8988T (cell line): ENCODE results near the gene ZNF43.
"Not testable (repeated sequence)": the region's sequence is repeated elsewhere in the genome, so short reads cannot be mapped to it uniquely, and the experiment has no call there.

Experiments used
- DNase-seq: peaks from one replicate; pipeline ENCODE4 v3.0.0; 2011

The ZNF43 gene

DNA sequence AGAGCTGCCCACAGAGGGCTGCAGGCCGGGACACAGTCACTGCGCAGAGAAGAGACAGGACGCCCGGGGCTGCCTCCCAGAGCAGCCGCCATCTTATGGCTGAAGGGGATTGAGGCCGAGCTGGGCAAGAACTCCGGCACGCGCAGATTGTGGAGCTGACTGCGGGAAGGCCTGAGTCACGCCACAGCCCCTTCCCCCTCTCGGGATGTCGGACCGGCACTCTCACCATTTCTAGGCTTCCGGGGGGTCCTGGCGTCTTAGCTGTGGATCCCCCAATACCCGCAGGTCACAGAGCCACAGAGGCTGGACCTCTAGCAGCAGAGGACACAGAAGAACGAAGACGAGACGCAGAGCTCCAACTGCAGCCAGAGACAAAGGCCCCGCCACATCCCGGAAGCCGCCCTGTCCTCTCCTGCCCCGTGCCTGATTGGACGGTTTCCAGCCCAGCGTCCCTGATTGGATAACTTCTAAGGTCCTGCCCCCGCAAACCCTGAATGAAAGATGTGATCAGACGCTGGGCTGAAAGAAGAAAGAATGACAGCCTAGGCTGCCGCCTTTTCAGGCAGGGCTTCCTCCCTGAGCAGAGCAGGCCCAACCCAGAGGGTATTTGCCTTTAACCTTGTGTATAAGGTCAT, at the start of gene ZNF43:
ZNF43 (minus strand) TSS at position 373 of the 635 bp plus-strand sequence; CDS start at position 229, 144 bp downstream.
- DNase-seq, result no peak

DNA sequence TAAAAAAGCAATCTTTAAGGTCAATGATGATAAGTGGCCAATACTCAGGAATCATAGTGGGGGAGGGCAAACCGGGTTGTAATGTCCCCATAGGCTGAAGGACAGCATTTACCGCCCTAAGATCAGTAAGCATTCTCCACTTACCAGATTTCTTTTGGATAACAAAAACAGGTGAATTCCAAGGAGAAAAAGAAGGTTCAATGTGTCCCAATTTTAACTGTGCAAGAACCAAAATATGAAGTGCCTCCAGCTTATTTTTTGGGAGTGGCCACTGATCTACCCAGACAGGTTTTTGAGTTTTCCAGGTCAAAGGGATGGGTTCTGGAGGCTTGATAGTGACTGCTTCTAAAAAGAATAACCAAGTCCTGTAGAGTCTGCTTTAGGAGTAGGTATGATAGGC, 49.5 kb upstream of the ZNF43 start:
- not testable (repeated sequence) for DNase-seq

DNA sequence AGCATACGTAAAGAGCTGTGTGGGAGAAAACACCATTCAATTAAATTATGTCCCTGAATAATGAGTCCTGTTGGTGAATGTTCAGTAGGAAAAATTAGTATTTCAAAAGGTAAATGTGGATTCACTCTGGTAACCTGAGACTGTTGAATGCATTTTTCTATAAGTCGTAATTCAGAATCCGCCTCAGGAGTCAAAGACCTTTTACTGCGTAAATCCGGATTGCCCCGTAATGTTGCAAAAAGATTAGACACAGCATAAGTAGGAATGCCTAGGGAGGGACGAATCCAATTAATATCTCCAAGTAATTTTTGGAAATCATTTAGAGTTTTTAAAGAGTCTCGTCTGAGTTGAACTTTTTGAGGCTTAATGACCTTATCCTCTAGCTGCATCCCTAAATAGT, 48.8 kb upstream of the ZNF43 start:
- not testable (repeated sequence) for DNase-seq

DNA sequence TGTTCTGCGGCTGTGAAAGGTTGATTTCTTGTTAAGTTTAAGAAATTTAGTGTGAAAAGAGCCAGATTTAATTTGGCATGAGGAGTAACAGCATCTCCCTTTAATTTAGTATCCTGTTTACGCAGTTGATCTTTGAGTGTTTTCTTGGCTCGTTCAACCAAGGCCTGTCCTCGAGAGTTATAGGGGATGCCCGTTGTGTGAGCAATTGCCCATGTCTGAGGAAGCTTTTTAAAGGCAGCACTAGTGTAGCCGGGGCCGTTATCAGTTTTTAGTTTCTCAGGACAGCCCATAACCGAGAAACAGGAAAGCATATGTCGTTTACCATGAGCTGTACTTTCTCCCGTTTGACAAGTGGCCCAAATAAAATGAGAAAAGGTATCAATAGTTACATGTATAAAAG, 47.5 kb upstream of the ZNF43 start:
- DNase-seq, result no peak

DNA sequence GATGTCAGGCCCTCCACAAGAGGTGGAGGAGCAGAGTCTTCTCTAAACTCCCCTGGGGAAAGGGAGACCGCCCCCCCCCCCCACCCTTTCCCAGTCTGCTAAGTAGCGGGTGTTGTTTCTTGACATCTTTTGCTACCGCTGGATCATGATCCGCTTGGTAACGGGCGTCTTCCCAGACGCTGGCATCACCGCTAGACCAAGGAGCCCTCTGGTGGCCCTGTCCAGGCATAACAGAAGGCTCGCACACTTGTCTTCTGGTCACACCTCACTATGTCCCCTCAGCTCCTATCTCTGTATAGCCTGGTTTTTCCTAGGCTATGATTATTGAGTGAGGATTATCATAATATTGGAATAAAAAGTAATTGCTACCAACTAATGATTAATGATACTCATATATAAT, 44.8 kb upstream of the ZNF43 start:
- DNase-seq, result not testable (repeated sequence)

DNA sequence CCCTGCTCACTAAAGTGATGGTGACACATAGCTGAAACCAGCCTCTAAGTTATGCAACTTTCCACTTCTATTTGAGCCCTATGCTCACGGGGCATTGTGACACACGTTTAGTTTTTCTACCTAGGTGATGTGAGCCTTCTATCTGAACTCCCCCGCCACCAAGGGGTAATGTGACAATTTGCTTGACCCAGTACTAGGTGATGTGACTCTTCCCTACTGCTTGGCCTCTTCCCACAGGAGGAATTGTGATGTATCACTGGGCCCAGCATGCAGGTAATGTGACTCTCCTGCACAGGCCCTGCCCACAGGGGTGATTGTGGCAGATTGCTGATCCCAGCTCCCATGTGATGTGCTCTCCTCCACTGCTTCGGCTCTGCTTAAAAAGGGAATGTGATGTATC, 42.7 kb upstream of the ZNF43 start:
- DNase-seq, result no peak

DNA sequence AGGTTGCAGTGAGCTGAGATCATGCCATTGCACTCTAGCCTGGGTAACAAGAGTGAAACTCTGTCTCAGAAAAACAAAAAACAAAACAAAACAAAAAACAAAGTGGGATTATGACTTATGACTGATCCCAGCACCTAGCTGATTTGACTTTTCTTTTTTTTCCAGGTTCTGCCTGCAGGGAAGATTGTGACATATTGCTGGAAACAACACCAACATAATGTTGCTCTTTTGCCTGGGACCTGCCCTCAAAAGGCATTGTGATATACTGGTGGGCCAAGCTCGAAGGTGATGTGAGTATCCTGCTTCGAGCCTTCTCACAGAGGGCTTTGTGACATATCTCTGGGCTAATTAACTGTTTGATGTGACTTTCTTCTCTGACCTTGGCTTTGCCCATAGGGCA, 42.0 kb upstream of the ZNF43 start:
- DNase-seq, result no peak

DNA sequence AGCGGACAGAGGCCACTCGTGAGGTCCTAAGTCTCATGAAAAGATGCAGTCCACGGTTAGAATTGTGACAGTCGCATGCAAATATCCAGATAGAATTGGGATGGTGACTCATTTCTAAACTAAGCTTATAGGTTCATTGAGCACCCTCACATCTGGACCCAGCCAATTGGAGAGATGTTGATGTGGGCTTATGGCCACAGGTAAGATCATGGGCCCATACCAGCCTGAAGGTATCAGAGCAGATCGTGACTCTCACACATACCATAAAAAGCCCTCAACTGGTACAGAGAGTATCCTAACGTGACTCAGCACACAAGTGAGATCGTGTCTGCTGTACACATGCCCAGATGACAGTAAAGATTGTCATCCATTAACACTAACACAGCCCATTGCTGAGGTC, 40.6 kb upstream of the ZNF43 start:
- DNase-seq, result not testable (repeated sequence)

DNA sequence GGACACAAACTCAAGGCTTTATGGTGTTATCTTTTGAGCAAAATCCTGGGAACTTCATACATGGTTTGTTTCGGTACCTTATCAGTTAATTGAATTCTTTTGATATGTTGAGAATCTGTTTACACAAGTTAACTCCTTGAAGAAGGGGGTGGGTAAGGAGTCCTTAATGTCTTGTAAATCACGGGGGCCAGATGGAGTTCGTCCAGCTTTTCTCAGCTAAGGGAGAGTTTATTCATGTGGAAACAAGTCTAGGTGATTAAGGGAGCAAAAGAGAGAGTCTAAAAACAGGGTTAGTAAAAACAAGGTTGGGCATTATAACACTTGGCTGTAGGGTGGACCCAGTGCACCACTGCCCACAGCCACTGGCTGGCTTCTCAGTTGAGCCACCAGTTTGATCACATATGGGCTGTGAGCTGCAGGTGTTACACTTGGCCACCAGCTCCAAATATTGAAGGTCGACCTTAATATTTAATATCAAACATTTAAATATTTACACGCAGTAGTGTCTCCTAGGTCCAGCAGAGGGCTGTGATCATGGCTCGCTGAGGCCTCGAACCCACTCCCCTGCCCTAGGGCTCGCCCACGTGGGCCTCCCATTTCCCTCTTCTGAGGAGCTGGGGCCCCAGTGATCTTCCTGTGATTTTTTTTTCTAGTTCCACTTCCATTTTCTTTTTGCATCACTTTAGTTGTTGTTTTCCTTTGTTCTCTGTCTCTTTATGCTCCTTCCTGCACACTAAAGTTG, 21.0 kb upstream of the ZNF43 start:
- DNase-seq, result no peak

DNA sequence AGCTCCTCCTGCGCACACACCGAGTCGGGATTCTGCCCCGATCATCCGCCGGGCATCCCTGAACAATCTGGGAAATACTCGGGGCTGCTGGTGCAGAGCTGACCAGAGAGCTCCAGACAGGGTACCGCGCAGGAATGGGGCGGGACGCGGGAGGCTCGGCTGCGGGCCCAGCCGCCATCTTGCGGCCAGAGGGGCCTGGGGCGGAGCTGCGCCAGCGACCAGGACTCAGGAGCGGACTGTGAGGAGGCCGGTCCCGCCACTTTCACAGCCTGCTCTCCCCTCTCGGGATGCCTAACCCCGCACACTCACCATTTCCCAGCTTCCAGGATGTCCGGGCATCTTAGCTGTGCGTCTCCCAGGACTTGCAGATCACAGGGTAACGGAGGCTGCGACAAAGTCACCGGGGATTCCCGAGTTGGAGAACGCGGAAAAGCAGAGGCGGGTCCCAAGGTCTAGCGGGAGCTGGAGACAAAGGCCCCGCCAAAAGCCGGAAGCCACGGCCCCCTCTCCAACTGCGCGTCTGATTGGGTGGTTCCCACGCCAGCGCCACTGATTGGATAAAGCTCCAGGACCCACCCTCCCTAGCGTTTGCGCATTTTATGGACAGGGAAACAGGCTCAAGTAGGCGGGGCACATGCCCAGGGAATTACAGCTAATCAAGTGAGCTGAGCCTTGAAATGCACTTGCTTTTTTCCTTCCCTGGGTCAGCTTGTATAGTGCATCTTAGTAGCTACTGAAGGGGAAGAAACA, 15.8 kb upstream of the ZNF43 start:
- DNase-seq, result peak; percentile 74

DNA sequence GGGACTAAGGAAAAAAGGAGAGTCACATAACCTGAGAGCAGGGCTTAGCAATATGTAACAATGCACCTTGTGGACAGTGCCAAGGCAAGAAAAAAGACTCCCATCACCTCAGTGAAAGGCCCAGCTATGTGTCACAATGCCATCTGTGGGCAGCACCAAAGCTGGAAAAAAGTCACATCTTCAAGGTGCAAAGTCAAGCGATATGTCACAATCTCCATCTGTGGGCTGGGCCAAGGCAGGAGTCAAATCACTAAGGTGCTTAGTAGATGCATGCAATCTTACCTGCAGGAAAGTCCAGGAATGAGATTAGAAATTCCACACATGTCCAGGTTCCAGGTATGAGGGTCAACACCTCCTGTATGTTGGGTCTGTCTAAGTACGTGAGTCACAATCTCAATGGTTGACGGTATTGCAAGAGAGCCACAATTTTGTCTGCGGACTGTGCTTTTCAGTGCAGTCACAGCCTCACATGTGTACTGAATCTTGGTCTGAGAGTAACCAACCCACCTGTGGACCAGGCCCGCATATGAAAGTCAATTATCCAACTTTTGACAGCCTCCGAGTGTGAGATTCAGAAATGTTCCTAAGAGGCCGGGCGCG, 14.8 kb upstream of the ZNF43 start:
- no peak for DNase-seq

DNA sequence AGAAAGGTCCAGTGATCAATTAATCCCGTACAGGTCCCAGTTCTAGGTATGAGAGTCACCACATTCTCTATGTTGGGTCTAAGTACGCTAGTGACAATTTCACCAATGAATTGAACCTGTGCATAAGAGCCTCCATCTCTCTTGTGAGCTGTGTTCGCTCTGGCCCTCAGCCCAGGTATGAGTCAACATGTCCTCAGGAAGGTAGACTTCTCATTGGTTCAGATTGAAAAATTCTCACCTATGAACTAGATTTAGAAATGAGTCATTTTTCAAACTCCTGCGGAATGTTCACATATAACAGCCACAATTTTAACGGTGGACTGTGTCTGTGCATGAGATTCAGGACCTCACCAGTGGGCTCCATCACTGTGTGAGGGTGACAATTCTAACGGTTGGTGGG, 12.7 kb upstream of the ZNF43 start:
- DNase-seq, result peak; percentile 34

DNA sequence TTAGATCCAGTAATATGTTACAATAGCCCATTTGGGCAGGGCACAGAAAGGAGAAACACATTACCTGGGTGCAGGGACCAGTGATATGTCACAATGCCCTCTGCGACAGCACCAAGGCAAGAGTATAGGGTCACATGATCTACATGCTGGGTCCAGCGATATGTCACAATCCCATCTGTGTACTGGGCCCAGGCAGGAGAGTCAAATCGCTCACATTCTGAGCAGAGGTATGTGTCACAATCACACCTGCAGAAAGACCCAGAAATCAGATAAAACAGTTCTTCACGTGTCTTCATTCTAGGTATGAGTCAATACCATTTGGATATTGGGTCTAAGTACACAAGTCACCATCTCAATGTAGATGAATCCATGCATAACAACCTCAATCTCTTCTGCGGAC, 7.1 kb upstream of the ZNF43 start:
- DNase-seq, result no peak

DNA sequence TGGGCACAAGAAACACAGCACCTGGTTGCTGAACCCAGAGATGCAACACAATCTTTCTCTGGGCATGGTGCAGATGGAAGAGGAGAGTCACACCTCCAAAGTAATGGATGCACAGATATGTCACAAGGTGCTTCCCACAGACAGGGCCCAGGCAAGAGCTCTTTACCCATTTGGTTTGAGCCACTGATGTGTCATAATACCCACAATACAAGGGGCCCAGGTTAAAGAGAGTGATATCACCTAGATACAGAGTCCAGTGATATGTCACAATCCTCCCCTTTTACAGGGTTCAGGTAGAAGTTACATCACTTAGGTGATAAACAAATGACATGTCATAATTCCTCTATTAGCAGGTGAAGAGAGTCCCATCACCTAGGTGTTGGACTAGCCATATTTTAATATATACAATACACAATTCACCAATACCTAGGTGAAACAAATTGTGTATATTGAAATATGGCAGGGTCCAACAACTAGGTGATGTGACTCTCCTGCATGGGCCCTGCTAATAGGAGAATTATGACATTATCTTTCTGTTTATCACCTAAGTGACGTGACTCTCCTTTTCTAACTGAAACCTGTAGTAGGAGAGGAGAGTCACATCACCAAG, 5.6 kb upstream of the ZNF43 start:
- DNase-seq, result no peak

DNA sequence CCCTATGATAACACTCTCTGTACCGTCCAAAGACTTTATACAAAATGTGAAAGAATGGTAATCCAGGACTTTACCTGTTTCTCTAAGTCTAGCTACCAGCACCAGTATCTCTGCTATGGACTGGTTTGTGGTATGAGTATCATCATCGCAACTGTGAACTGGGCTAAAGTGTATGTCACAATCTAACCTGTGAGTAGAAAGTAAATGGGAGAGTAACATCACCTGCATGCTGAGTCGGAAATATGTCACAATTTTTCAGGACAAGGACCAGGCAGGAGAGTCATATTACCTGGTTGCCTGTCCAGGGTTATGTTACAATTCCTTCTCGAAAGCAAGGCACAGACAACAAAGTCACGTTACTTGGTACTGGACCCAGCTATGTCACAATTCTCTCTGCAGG, 5.1 kb upstream of the ZNF43 start:
- DNase-seq, result no peak

DNA sequence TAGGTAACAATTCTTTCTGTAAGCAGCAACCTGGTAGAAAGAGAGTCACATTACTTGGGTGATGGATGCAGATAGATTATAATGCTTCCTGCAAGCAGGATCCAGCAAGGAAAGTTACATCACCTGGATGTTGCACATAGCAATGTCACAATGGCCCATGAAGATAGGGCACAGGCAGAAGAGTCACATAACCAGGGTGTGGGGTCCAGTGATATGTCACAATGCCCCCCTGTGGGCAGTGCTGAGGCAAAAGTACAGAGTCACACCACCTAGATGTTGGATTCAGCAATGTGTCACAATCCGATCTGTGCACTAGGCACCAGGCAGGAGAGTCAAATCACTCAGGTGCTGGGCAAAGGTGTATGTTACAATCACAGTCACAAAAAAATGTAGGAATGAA, 4.0 kb upstream of the ZNF43 start:
- DNase-seq, result no peak

DNA sequence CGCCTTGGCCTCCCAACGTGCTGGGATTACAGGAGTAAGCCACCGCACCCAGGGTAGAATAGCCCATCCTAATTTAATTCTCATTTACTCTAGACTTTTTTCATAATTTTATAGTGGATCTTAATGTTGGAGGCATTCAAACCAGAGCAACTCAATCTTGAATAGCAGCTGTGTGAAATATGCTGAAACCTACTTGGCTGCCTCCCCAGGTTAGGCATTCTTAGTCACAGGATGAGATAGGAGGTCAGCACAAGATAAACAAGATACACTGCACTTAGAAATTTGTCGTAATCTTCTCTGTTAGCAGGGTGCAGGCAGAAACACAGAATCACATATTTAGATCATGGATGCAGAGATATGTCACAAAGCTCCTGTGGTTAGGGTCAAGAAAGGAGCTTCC, 2.7 kb upstream of the ZNF43 start:
- no peak for DNase-seq

DNA sequence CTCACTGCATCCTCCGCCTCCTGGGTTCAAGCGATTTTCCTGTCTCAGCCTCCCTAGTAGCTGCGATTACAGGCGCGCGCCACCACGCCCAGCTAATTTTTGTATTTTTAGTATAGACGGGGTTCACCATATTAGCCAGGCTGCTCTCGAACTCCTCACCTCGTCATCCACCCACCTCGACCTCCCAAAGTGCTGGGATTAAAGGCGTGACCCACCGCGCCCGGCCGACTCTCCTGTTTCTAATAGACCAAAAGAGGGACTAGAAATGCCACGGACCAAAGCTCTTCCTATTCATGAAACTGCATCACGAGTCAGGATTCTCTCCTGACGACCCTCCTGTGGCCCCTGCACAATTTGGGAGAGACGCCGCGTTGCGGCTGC, 563 bp downstream of the ZNF43 start:
- DNase-seq, result no peak

DNA sequence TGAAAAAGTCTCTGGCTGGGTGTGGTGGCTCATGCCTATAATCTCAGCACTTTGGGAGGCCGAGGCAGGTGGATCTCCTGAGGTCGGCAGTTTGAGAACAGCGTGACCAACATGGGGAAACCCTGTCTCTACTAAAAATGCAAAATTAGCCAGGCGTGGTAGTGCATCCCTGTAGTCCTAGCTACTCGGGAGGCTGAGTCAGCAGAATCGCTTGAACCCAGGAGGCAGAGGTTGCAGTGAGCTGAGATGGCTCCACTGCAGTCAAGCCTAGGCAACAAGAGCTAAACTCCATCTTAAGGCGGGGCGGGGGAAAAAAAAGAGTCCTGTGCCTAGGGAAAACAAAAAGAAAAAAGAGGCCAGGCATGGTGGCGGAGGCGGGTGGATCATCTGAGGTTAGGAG, 2.2 kb downstream of the ZNF43 start:
- no peak for DNase-seq

DNA sequence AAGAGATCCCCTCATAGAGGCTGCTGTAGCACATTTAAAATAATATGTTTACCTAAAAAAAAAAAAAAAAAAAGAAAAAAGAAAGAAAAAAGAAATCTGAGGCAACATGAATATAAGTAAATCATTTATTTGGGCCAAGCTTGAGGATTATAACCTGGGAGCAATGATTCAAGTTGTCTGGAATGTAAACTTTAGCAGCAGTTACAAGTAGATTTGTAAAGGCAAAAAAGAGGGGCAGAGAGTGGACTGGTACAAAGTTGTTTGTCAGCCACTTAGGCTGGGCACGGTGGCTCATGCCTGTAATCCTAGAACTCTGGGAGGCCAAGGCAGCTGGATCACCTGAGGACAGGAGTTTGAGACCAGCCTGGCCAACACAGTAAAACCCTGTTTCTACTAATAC, 11.3 kb downstream of the ZNF43 start:
- no peak for DNase-seq

DNA sequence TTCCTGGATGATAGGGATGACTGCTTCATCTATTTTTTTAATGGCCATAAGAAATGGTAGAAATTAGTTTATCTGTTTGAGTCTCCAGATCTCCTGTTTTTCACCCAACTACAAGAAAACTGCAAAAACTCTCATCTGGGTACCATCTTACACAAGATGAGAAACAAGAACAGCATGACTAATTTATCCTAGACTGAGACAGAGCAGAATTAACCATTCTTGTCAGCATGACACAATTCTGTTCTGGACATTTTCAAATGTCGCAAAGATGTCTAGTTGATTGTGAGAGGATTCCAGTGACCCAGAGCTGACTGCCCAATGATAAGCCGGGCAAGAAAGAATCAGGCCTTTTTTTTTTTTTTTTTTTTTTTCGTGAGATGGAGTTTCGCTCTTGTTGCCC, 12.8 kb downstream of the ZNF43 start:
- DNase-seq, result no peak

DNA sequence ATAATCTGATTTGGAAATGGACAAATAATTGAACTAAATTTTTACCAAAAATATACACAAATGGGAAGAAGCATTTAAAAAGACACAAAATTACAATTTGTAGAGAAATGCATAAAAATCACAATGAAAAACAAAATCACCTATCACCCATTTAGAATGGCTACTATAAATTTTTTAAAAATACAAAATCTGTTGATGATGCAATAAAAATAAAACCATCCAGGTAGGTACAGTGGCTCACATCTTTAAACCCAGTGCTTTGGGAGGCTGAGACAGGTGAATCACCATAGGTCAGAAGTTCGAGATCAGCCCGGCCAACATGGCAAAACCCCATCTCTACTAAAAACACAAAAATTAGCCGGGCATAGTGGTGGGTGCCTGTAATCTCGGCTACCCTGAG, 23.5 kb downstream of the ZNF43 start:
- DNase-seq, result no peak

DNA sequence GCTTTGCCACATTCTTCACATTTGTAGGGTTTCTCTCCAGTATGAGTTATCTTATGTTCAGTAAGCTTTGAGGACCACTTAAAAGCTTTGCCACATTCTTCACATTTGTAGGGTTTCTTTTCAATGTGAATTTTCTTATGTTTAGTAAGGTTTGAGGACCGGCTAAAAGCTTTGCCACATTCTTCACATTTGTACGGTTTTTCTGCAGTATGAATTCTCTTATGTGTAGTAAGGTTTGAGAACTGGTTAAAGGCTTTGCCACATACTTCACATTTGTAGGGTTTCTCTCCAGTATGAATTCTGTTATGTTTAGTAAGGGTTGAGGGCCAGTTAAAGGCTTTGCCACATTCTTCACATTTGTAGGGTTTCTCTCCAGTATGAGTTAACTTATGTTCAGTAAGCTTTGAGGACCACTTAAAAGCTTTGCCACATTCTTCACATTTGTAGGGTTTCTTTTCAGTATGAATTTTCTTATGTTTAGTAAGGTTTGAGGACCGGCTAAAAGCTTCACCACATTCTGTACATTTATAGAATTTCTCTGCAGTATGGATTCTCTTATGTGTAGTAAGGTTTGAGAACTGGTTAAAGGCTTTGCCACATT, 27.5 kb downstream of the ZNF43 start:
- not testable (repeated sequence) for DNase-seq
